Prostate gland (tissue), 2 donors: ENCODE measurements around the gene COPS8. TPM values are rescaled to one million over a fixed set of nuclear protein-coding genes. Genes with fewer than 3 reads are reported as not detected.

ENCODE experiments used
- DNase-seq: peaks from one replicate; pipeline ENCODE4 v3.0.0-alpha.2; 2019; ENCODE audit warnings: low spot score
- H3K27ac ChIP-seq, 2 donors: fragments of 200-600 bp; sonication (generic); 2 replicates each; pipeline ENCODE4 v1.5.1; 2017 to 2019
- H3K27me3 ChIP-seq: fragments of 200-600 bp; sonication (generic); replicated peaks from 2 replicates; pipeline ENCODE4 v1.5.1; 2019; ENCODE audit not compliant: insufficient read depth
- H3K36me3 ChIP-seq, 2 donors: fragments of 200-600 bp; sonication (generic); 1 replicate in 1 of 2; 2 replicates in 1 of 2; pipeline versions ENCODE4 v1.5.1 to v1.8.1; 2017 to 2019
- H3K4me1 ChIP-seq: fragments of 200-600 bp; sonication (generic); replicated peaks from 2 replicates; pipeline ENCODE4 v1.5.1; 2019
- H3K4me3 ChIP-seq, 2 donors: fragments of 200-600 bp; sonication (generic); 2 replicates each; pipeline ENCODE4 v1.5.1; 2017 to 2019
- H3K9me3 ChIP-seq: fragments of 200-600 bp; sonication (generic); 2 replicates; pipeline ENCODE4 v1.5.1; 2017
- CTCF ChIP-seq, 4 experiments: fragments of 200-600 bp in 2 of 4; fragments of 450-650 bp in 2 of 4; sonication (generic) in 2 of 4; IDR thresholded peaks; 1 replicate in 3 of 4; 2 replicates in 1 of 4; pipeline ENCODE4 v1.5.1; 2016 to 2019; ENCODE audit warnings: antibody characterized with exemption in 4 of 4, mild to moderate bottlenecking in 2 of 4, moderate library complexity in 2 of 4
- POLR2A ChIP-seq: fragments of 450-650 bp; IDR thresholded peaks from one replicate; pipeline ENCODE4 v1.6.1; 2016; ENCODE audit warnings: antibody characterized with exemption, mild to moderate bottlenecking
- POLR2AphosphoS5 ChIP-seq: sonication (generic); formaldehyde crosslinking; IDR thresholded peaks from one replicate; pipeline ENCODE4 v1.6.1; 2017; ENCODE audit warnings: antibody characterized with exemption
- WGBS: methylation state at CpG from one replicate; pipeline ENCODE4 v1.1.5; 2018; 5-methylcytosine and 5-hydroxymethylcytosine counted together
- intact Hi-C: fragments of 100-400 bp; cut with DNase I; formaldehyde crosslinking; loops from one replicate; pipeline ENCODE4 v1.14.2; 2022
- total RNA-seq, 2 donors: library from RNA; depleted of rRNA; stranded (reverse); fragments of >200 nt; gene quantifications; one replicate each; pipeline ENCODE4 v1.1.0, GENCODE V29; 2016

The COPS8 gene
- total RNA-seq, 2 donors from 2014 or later: 73.1 to 90.0 TPM

GRCh38 chr2:237091779-237092436 lies 6.2 kb downstream of the COPS8 start:
- DNase-seq: no peak
- 68% methylated on average over 7 of the region's 7 CpGs for WGBS
- intact Hi-C loops: loop anchor here (5.0 kb wide), 2 partner anchors 320 to 385 kb away; partner anchors contain the start of gene COL6A3

GRCh38 chr2:237092506-237092905 lies 6.8 kb downstream of the COPS8 start:
- intact Hi-C loops: loop anchor here (5.0 kb wide), 2 partner anchors 320 to 385 kb away; partner anchors contain the start of gene COL6A3
- 56% methylated on average over 5 of the region's 5 CpGs for WGBS

More at GRCh38 chr2:237091779-237092436, 6.2 kb downstream of the COPS8 start:
- peak overlapping the region in 1 of 2 donors; percentile 49 for H3K27ac ChIP-seq
- H3K27me3 ChIP-seq: no peaks in the 10 kb centered on the region
- H3K4me1 ChIP-seq: peaks cover 5% of the 10 kb centered on the region
- peaks cover 0 to 8% of the 10 kb centered on the region in 2 donors for H3K36me3 ChIP-seq
- no peaks in the 10 kb centered on the region for H3K9me3 ChIP-seq
- TF ChIP-seq POLR2A (no peak), CTCF (IDR thresholded peaks at IDR 0.05) (no peak), POLR2AphosphoS5 (peak; percentile 26)
- no peak overlapping the region for H3K4me3 ChIP-seq

GRCh38 chr2:237092920-237093781 lies 7.5 kb downstream of the COPS8 start:
- no peaks in the 10 kb centered on the region for H3K27me3 ChIP-seq
- peaks cover 5% of the 10 kb centered on the region for H3K4me1 ChIP-seq
- 31% methylated on average over 9 of the region's 9 CpGs for WGBS
- H3K27ac ChIP-seq: peak overlapping the region; percentile 7 to 49
- no peaks in the 10 kb centered on the region for H3K9me3 ChIP-seq
- TF ChIP-seq CTCF (IDR thresholded peaks at IDR 0.05) (peak in 3 of 4 experiments; percentile 50 to 69 (median 53)), POLR2AphosphoS5 (peak; percentile 56), POLR2A (no peak)
- DNase-seq: peak; percentile 42
- no peak overlapping the region for H3K4me3 ChIP-seq
- H3K36me3 ChIP-seq: peaks cover 0 to 17% of the 10 kb centered on the region in 2 donors
- intact Hi-C loops: loop anchor here (5.0 kb wide), 2 partner anchors 319 to 384 kb away; partner anchors contain the start of gene COL6A3

More at GRCh38 chr2:237092506-237092905, 6.8 kb downstream of the COPS8 start:
- H3K9me3 ChIP-seq: no peaks in the 10 kb centered on the region
- no peak overlapping the region for H3K4me3 ChIP-seq
- peak overlapping the region; percentile 7 to 49 for H3K27ac ChIP-seq
- peaks cover 5% of the 10 kb centered on the region for H3K4me1 ChIP-seq
- peaks cover 0 to 11% of the 10 kb centered on the region in 2 donors for H3K36me3 ChIP-seq
- TF ChIP-seq POLR2AphosphoS5 (no peak), CTCF (IDR thresholded peaks at IDR 0.05) (no peak), POLR2A (no peak)
- H3K27me3 ChIP-seq: no peaks in the 10 kb centered on the region
- DNase-seq: no peak

DNA sequence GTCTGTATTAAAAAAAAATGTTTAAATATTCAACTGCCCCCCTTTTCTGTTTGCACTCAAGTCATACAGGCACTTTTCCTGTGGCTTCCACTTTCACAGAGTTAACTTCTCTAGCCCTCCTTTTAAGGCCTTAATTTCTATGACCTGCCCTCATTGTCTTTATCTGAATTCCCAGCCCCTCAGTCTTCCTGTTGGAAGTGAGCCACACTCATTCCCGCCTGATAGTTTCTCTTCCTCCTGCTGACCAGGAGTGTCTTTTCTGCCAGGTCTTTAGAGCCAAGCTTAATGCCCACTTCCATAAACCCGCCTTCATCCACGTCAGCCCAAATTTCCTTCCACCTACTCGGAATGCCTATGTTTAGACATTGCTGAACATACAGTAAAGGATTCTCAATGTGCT lies 10.5 kb downstream of the COPS8 start:
- intact Hi-C loops: no loop called here
- Histone ChIP-seq H3K27ac (no peak overlapping the region), H3K4me3 (no peak overlapping the region), H3K27me3 (no peaks in the 10 kb centered on the region), H3K9me3 (no peaks in the 10 kb centered on the region), H3K36me3 (peaks cover 0 to 17% of the 10 kb centered on the region in 2 donors), H3K4me1 (peaks cover 5% of the 10 kb centered on the region)
- WGBS: 71% methylated on average over 4 of the region's 4 CpGs
- no peak for TF ChIP-seq CTCF (IDR thresholded peaks at IDR 0.05)
- TF ChIP-seq POLR2AphosphoS5: no peak
- DNase-seq: no peak
